H9 (cell line): ENCODE data around the gene DNAH8. TPM values are rescaled to one million over a fixed set of nuclear protein-coding genes. Genes with fewer than 3 reads are reported as not detected.

ENCODE experiments used
- DNase-seq: peaks from one replicate; pipeline ENCODE4 v3.0.0-alpha.2; 2017
- H2AFZ ChIP-seq: one replicate; pipeline ENCODE4 v1.6.1; 2013; ENCODE audit warnings: mild to moderate bottlenecking, low read length, control low read depth, moderate library complexity
- H2AK5ac ChIP-seq: 2 replicates; pipeline ENCODE4 v1.6.1; 2013; ENCODE audit warnings: low read length, control low read depth, mixed read lengths; ENCODE audit not compliant: insufficient read length
- H2BK120ac ChIP-seq: one replicate; pipeline ENCODE4 v1.6.1; 2013; ENCODE audit warnings: low read depth, mild to moderate bottlenecking, low read length, control low read depth, inconsistent platforms; ENCODE audit not compliant: poor library complexity, severe bottlenecking
- H2BK12ac ChIP-seq: 2 replicates; pipeline ENCODE4 v1.6.1; 2013; ENCODE audit warnings: low read length, control low read depth, mixed read lengths, low read depth; ENCODE audit not compliant: insufficient read length
- H2BK15ac ChIP-seq: 2 replicates; pipeline ENCODE4 v1.6.1; 2013; ENCODE audit warnings: low read depth, low read length, control low read depth
- H2BK20ac ChIP-seq: one replicate; pipeline ENCODE4 v1.6.1; 2013; ENCODE audit warnings: low read depth, mild to moderate bottlenecking, low read length, control low read depth, inconsistent platforms; ENCODE audit not compliant: poor library complexity, severe bottlenecking
- H2BK5ac ChIP-seq: 2 replicates; pipeline ENCODE4 v1.6.1; 2013; ENCODE audit warnings: low read length, control low read depth, mixed read lengths; ENCODE audit not compliant: insufficient read length
- H3K14ac ChIP-seq: 2 replicates; pipeline ENCODE4 v1.6.1; 2013; ENCODE audit warnings: low read length, control low read depth; ENCODE audit not compliant: insufficient read depth
- H3K18ac ChIP-seq: 2 replicates; pipeline ENCODE4 v1.6.1; 2013; ENCODE audit warnings: low read depth, mild to moderate bottlenecking, mixed read lengths, low read length, control low read depth; ENCODE audit not compliant: insufficient read length
- H3K23ac ChIP-seq: 2 replicates; pipeline ENCODE4 v1.6.1; 2013; ENCODE audit warnings: low read length, control low read depth, mixed read lengths, low read depth; ENCODE audit not compliant: insufficient read length
- H3K23me2 ChIP-seq: 2 replicates; pipeline ENCODE4 v1.6.1; 2013; ENCODE audit warnings: low read depth, mild to moderate bottlenecking, mixed read lengths, low read length, control low read depth; ENCODE audit not compliant: insufficient read length, poor library complexity, severe bottlenecking
- H3K27ac ChIP-seq: 2 replicates; pipeline ENCODE4 v1.5.1; 2013; ENCODE audit warnings: low read length, control low read depth, mixed read lengths, low read depth; ENCODE audit not compliant: insufficient read length
- H3K27me3 ChIP-seq: 2 replicates; pipeline ENCODE4 v1.6.1; 2013; ENCODE audit warnings: low read length, control low read depth, inconsistent platforms; ENCODE audit not compliant: insufficient read depth
- H3K4ac ChIP-seq: 2 replicates; pipeline ENCODE4 v1.6.1; 2013; ENCODE audit warnings: low read depth, mild to moderate bottlenecking, control low read depth, inconsistent platforms, low read length, moderate library complexity
- H3K4me1 ChIP-seq: 2 replicates; pipeline ENCODE4 v1.6.1; 2013; ENCODE audit warnings: low read length, control low read depth, inconsistent platforms; ENCODE audit not compliant: insufficient read depth
- H3K4me2 ChIP-seq: 2 replicates; pipeline ENCODE4 v1.6.1; 2013; ENCODE audit warnings: low read length, control low read depth, mixed read lengths; ENCODE audit not compliant: insufficient read length, insufficient read depth
- H3K56ac ChIP-seq: 2 replicates; pipeline ENCODE4 v1.6.1; 2013; ENCODE audit warnings: low read depth, mild to moderate bottlenecking, mixed read lengths, low read length, control low read depth; ENCODE audit not compliant: insufficient read length
- H3K79me1 ChIP-seq: 2 replicates; pipeline ENCODE4 v1.6.1; 2013; ENCODE audit warnings: low read depth, mild to moderate bottlenecking, moderate library complexity, low read length, control low read depth, inconsistent platforms; ENCODE audit not compliant: insufficient read depth, poor library complexity, severe bottlenecking
- H3K79me2 ChIP-seq: 2 replicates; pipeline ENCODE4 v1.6.1; 2013; ENCODE audit warnings: low read length, control low read depth, inconsistent platforms; ENCODE audit not compliant: insufficient read depth
- H3K9ac ChIP-seq: 2 replicates; pipeline ENCODE4 v1.6.1; 2013; ENCODE audit warnings: low read length, control low read depth, mixed read lengths; ENCODE audit not compliant: insufficient read length; ENCODE audit errors: extremely low read depth
- H3K9me3 ChIP-seq: one replicate; pipeline ENCODE4 v1.6.1; 2013; ENCODE audit warnings: low read depth, low read length, inconsistent platforms; ENCODE audit not compliant: control insufficient read depth
- H3T11ph ChIP-seq: one replicate; pipeline ENCODE4 v1.6.1; 2013; ENCODE audit warnings: mild to moderate bottlenecking, low read length, control low read depth, inconsistent platforms
- H4K20me1 ChIP-seq: one replicate; pipeline ENCODE4 v1.6.1; 2013; ENCODE audit not compliant: control insufficient read depth, insufficient read length, insufficient read depth
- H4K5ac ChIP-seq: 2 replicates; pipeline ENCODE4 v1.6.1; 2013; ENCODE audit warnings: low read depth, mild to moderate bottlenecking, mixed read lengths, low read length, control low read depth; ENCODE audit not compliant: insufficient read length
- H4K8ac ChIP-seq: replicated peaks from 2 replicates; pipeline ENCODE4 v1.6.1; 2013; ENCODE audit warnings: low read length, control low read depth, mixed read lengths, low read depth; ENCODE audit not compliant: insufficient read length
- H4K91ac ChIP-seq: 2 replicates; pipeline ENCODE4 v1.6.1; 2013; ENCODE audit warnings: low read depth, mild to moderate bottlenecking, moderate library complexity, mixed read lengths, low read length, control low read depth; ENCODE audit not compliant: insufficient read length
- H3K27ac Mint-ChIP-seq, 3 experiments: 2 replicates in 2 of 3; 3 replicates in 1 of 3; pipeline ENCODE4 v1.8.0; 2020 to 2021; ENCODE audit warnings: mixed read lengths in 3 of 3, mild to moderate bottlenecking in 1 of 3, moderate library complexity in 1 of 3
- H3K27me3 Mint-ChIP-seq: 2 replicates; pipeline ENCODE4 v1.8.0; 2021; ENCODE audit warnings: low read depth, mild to moderate bottlenecking, moderate library complexity, mixed read lengths
- H3K36me3 Mint-ChIP-seq, 3 experiments: 2 replicates in 2 of 3; 3 replicates in 1 of 3; pipeline ENCODE4 v1.8.0; 2020 to 2021; ENCODE audit warnings: low read depth in 3 of 3, mixed read lengths in 3 of 3; ENCODE audit not compliant: insufficient read depth in 1 of 3
- H3K4me1 Mint-ChIP-seq, 2 experiments: 2 replicates each; pipeline ENCODE4 v1.8.0; 2020; ENCODE audit warnings: mixed read lengths in 2 of 2
- H3K4me3 Mint-ChIP-seq, 2 experiments: 2 replicates in 1 of 2; 3 replicates in 1 of 2; pipeline ENCODE4 v1.8.0; 2020 to 2021; ENCODE audit warnings: mild to moderate bottlenecking in 2 of 2, mixed read lengths in 2 of 2, moderate library complexity in 1 of 2
- H3K9me3 Mint-ChIP-seq, 2 experiments: 2 replicates in 1 of 2; 3 replicates in 1 of 2; pipeline ENCODE4 v1.8.0; 2020; ENCODE audit warnings: mild to moderate bottlenecking in 2 of 2, mixed read lengths in 2 of 2, moderate library complexity in 1 of 2
- WGBS: extraction: QIAGEN DNeasy Blood & Tissue Kit; methylation state at CpG from one replicate; pipeline ENCODE4 v1.1.7; 2013; ENCODE audit warnings: missing lambda C conversion rate, low lambda C conversion rate, mixed read lengths; ENCODE audit not compliant: insufficient read length; ENCODE audit errors: extremely low coverage; 5-methylcytosine and 5-hydroxymethylcytosine counted together
- total RNA-seq: library from RNA; stranded (reverse); gene quantifications from 2 replicates; pipeline ENCODE4 v1.2.1, GENCODE V29; 2021
- TF ChIP-seq, protein P1 (sequence below): fragments of 200-600 bp; sonication (generic); conservative IDR thresholded peaks from 3 replicates; pipeline ENCODE4 v1.8.0; 2021; ENCODE audit warnings: antibody characterized with exemption, mild to moderate bottlenecking

DNAH8 gene
- total RNA-seq, 1 experiment from 2014 or later = not detected

DNA sequence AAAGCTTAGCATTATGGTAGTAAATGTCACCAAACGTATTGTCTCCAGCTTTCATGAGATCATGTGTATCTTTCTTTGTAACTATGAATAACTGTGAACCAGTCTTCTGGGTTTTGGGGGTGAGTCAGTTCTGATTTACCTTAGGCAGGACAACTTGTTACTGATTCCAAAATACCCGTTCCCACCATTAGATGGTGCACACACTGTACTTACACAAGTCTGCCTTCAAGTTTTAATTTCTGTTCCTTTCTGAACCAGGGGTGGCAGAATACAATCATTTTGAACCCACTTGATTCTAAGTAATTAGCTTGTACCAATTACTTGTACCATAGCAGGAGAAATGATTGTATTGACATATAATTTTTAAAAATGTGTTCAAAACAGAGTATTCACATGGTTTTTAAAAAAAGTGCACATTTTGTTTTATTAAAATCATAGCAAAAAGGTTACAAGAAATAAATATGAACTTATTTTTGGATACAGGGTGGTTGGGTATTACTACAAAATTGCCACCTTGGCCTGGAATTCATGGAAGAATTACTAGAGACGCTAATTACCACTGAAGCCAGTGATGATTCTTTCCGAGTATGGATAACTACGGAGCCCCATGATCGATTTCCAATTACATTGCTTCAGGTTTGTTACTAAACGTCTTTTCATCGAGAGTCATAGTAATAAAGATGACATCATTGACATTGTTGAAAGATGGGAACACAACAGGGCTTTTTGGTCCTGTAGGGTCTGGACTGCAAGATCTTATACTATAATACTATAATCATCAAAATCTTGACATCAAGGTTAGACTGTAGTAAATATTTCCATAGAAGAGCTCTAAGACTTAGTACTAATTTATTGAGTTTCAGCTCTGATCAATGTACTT lies 258.3 kb downstream of the DNAH8 start:
- H3K79me1 ChIP-seq = no peaks in the 10 kb centered on the region
- Mint-ChIP-seq H3K36me3 (no peaks in the 10 kb centered on the region), H3K4me3 (no peak overlapping the region), H3K9me3 (no peaks in the 10 kb centered on the region), H3K27me3 (no peaks in the 10 kb centered on the region; the same call in 1 of the 2 replicates), H3K27ac (no peak overlapping the region), H3K4me1 (peaks cover 15 to 23% of the 10 kb centered on the region in 2 experiments)
- H4K8ac ChIP-seq = no peak overlapping the region
- no peaks in the 10 kb centered on the region for H3K23me2 ChIP-seq
- no peak overlapping the region for H3K14ac ChIP-seq
- H3K18ac ChIP-seq = no peak overlapping the region
- no peak overlapping the region for H3T11ph ChIP-seq
- no peaks in the 10 kb centered on the region for H4K20me1 ChIP-seq
- H2BK20ac ChIP-seq = no peak overlapping the region
- no CpG with 5 or more reads among the region's 8 CpGs for WGBS
- no peak overlapping the region for H3K9ac ChIP-seq
- H2AFZ ChIP-seq = no peak overlapping the region
- H2BK120ac ChIP-seq = no peak overlapping the region
- H4K5ac ChIP-seq = no peak overlapping the region
- no peaks in the 10 kb centered on the region for H3K79me2 ChIP-seq
- H3K27me3 ChIP-seq = no peaks in the 10 kb centered on the region
- no peak overlapping the region for H2AK5ac ChIP-seq
- no peak overlapping the region for H3K23ac ChIP-seq
- H2BK5ac ChIP-seq = no peak overlapping the region
- H3K4me1 ChIP-seq = no peaks in the 10 kb centered on the region; the same call in 1 of the 2 replicates
- TF ChIP-seq, protein P1, sequence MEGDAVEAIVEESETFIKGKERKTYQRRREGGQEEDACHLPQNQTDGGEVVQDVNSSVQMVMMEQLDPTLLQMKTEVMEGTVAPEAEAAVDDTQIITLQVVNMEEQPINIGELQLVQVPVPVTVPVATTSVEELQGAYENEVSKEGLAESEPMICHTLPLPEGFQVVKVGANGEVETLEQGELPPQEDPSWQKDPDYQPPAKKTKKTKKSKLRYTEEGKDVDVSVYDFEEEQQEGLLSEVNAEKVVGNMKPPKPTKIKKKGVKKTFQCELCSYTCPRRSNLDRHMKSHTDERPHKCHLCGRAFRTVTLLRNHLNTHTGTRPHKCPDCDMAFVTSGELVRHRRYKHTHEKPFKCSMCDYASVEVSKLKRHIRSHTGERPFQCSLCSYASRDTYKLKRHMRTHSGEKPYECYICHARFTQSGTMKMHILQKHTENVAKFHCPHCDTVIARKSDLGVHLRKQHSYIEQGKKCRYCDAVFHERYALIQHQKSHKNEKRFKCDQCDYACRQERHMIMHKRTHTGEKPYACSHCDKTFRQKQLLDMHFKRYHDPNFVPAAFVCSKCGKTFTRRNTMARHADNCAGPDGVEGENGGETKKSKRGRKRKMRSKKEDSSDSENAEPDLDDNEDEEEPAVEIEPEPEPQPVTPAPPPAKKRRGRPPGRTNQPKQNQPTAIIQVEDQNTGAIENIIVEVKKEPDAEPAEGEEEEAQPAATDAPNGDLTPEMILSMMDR = peak; percentile 66
- H2BK12ac ChIP-seq = no peak overlapping the region
- H4K91ac ChIP-seq = no peak overlapping the region
- no peaks in the 10 kb centered on the region for H3K9me3 ChIP-seq
- no peak overlapping the region for H3K4me2 ChIP-seq
- no peak overlapping the region for H3K56ac ChIP-seq
- no peak overlapping the region for H3K27ac ChIP-seq
- H2BK15ac ChIP-seq = no peak overlapping the region
- no peak for DNase-seq
- H3K4ac ChIP-seq = no peak overlapping the region
